HCT116 (cell line): ENCODE measurements around the gene SIRT3. TPM values are rescaled to one million over a fixed set of nuclear protein-coding genes. Genes with fewer than 3 reads are reported as not detected.

ENCODE experiments used
- ATAC-seq: fragments of 200-7000 bp; cut with Tn5 transposase; 2 replicates; pipeline ENCODE4 v1.9.1; 2020; ENCODE audit warnings: mild to moderate bottlenecking, moderate library complexity
- BruUV-seq: library from RNA; stranded (reverse); fragments of 400-500 nt; replicated peaks from 2 replicates; lab custom pipeline; 2021; lab: Mats Ljungman, UMichigan
- CTCF ChIA-PET: fragments of 300-600 bp; sonication (Branson Sonifier 250); formaldehyde crosslinking; loops from one replicate; lab custom pipeline; 2021; ENCODE audit warnings: antibody characterized with exemption; lab: Charles Lee
- POLR2A ChIA-PET: fragments of 300-600, 350-600 bp; sonication (Branson Sonifier 250); formaldehyde crosslinking; loops from one replicate; lab custom pipeline; 2021; ENCODE audit warnings: antibody characterized with exemption; lab: Charles Lee
- RAD21 ChIA-PET, 2 experiments: fragments of 300-600 bp; sonication (Branson Sonifier 250); formaldehyde crosslinking; loops; one replicate each; lab custom pipeline; 2023; ENCODE audit warnings: low total read pairs in 2 of 2; ENCODE audit not compliant: uncharacterized antibody in 2 of 2, unreplicated experiment in 2 of 2, low non-redundant PET in 1 of 2; lab: Charles Lee
- DNase-seq: peaks from one replicate; pipeline ENCODE4 v3.0.0-alpha.2; 2010; ENCODE audit warnings: low read depth, low spot score
- H2AFZ ChIP-seq: fragments of 200-600 bp; shearing (Covaris generic), sonication (generic); 2 replicates; pipeline ENCODE4 v1.6.1; 2017; ENCODE audit warnings: low read depth, mixed run types, mixed read lengths, antibody characterized with exemption, low read length; ENCODE audit not compliant: poor library complexity, severe bottlenecking
- H3K27ac ChIP-seq: 2 replicates; pipeline ENCODE4 v1.5.1; 2012; ENCODE audit warnings: low read depth, low read length
- H3K27me3 ChIP-seq: fragments of 200-600 bp; sonication (generic); 2 replicates; pipeline ENCODE4 v1.6.1; 2016; ENCODE audit warnings: mixed run types, low read length, mixed read lengths; ENCODE audit not compliant: insufficient read depth
- H3K36me3 ChIP-seq, 2 experiments: fragments of 200-500 bp in 1 of 2; fragments of 200-600 bp in 1 of 2; sonication (Bioruptor generic) in 1 of 2; sonication (generic) in 1 of 2; 2 replicates each; pipeline versions ENCODE4 v1.5.1 to v1.6.1; 2014 to 2016; ENCODE audit warnings: low read length in 2 of 2, inconsistent platforms in 1 of 2, mixed read lengths in 1 of 2, mixed run types in 1 of 2; ENCODE audit not compliant: insufficient read depth in 2 of 2, control insufficient read depth in 1 of 2
- H3K4me1 ChIP-seq, 2 experiments: fragments of 200-600 bp in 1 of 2; sonication (generic) in 1 of 2; 2 replicates each; pipeline versions ENCODE4 v1.5.1 to v1.6.1; 2012 to 2017; ENCODE audit warnings: low read length in 2 of 2, inconsistent platforms in 1 of 2, mild to moderate bottlenecking in 1 of 2, mixed read lengths in 1 of 2, mixed run types in 1 of 2, moderate library complexity in 1 of 2; ENCODE audit not compliant: insufficient read depth in 2 of 2, control insufficient read depth in 1 of 2
- H3K4me2 ChIP-seq: fragments of 200-600 bp; sonication (generic); 2 replicates; pipeline ENCODE4 v1.6.1; 2017; ENCODE audit warnings: mixed run types, low read length, mixed read lengths
- H3K4me3 ChIP-seq, 2 experiments: fragments of 200-600 bp in 1 of 2; sonication (generic) in 1 of 2; replicated peaks in 1 of 2; 2 replicates each; pipeline ENCODE4 v1.5.1; 2011 to 2016; ENCODE audit warnings: low read length in 2 of 2, control low read depth in 1 of 2, low read depth in 1 of 2, mild to moderate bottlenecking in 1 of 2, mixed read lengths in 1 of 2, mixed run types in 1 of 2
- H3K79me2 ChIP-seq: fragments of 200-600 bp; sonication (generic); 2 replicates; pipeline ENCODE4 v1.6.1; 2017; ENCODE audit warnings: mild to moderate bottlenecking, mixed run types, low read length, moderate library complexity, mixed read lengths; ENCODE audit not compliant: insufficient read depth
- H3K9ac ChIP-seq: fragments of 200-600 bp; sonication (generic); 2 replicates; pipeline ENCODE4 v1.6.1; 2016; ENCODE audit warnings: low read length, mixed read lengths
- H3K9me2 ChIP-seq: fragments of 200-600 bp; sonication (generic), shearing (Covaris generic); 2 replicates; pipeline ENCODE4 v1.6.1; 2017; ENCODE audit warnings: mixed run types, mild to moderate bottlenecking, moderate library complexity; ENCODE audit not compliant: insufficient read depth
- H3K9me3 ChIP-seq, 2 experiments: fragments of 200-500 bp in 1 of 2; fragments of 200-600 bp in 1 of 2; sonication (Bioruptor generic) in 1 of 2; sonication (generic) in 1 of 2; 2 replicates each; pipeline ENCODE4 v1.6.1; 2014 to 2017; ENCODE audit warnings: low read length in 2 of 2, mixed read lengths in 2 of 2, inconsistent platforms in 1 of 2, low read depth in 1 of 2, mild to moderate bottlenecking in 1 of 2, mixed run types in 1 of 2, moderate library complexity in 1 of 2; ENCODE audit not compliant: control insufficient read depth in 1 of 2, insufficient read depth in 1 of 2
- H4K20me1 ChIP-seq: fragments of 200-600 bp; sonication (generic), shearing (Covaris generic); 2 replicates; pipeline ENCODE4 v1.6.1; 2017; ENCODE audit warnings: mixed run types, mild to moderate bottlenecking, moderate library complexity; ENCODE audit not compliant: insufficient read depth
- CBX3 ChIP-seq: IDR thresholded peaks from 2 replicates; pipeline ENCODE4 v1.6.1; 2012; ENCODE audit warnings: low read depth
- CEBPB ChIP-seq: IDR thresholded peaks from 2 replicates; pipeline ENCODE4 v1.6.1; 2012; ENCODE audit warnings: low read depth
- CTCF ChIP-seq, 3 experiments: fragments of 200-600 bp in 1 of 3; sonication (generic) in 1 of 3; IDR thresholded peaks in 2 of 3; conservative IDR thresholded peaks in 1 of 3; 2 replicates each; pipeline ENCODE4 v1.5.1; 2012 to 2017; ENCODE audit warnings: low read depth in 2 of 3, low read length in 2 of 3, antibody characterized with exemption in 1 of 3, borderline replicate concordance in 1 of 3, control low read depth in 1 of 3, mild to moderate bottlenecking in 1 of 3, mixed read lengths in 1 of 3, mixed run types in 1 of 3, moderate library complexity in 1 of 3; ENCODE audit not compliant: insufficient read depth in 1 of 3
- EZH2 ChIP-seq: fragments of 200-600 bp; sonication (generic); IDR thresholded peaks from 2 replicates; pipeline ENCODE4 v1.6.1; 2017; ENCODE audit warnings: antibody characterized with exemption, mixed run types
- EZH2phosphoT487 ChIP-seq: fragments of 200-600 bp; IDR thresholded peaks from 2 replicates; pipeline ENCODE4 v1.6.1; 2018; ENCODE audit warnings: antibody characterized with exemption, borderline replicate concordance
- MAX ChIP-seq: IDR thresholded peaks from 2 replicates; pipeline ENCODE4 v1.6.1; 2012
- POLR2A ChIP-seq: IDR thresholded peaks from 2 replicates; pipeline ENCODE4 v1.7.0; 2011; ENCODE audit warnings: borderline replicate concordance; ENCODE audit not compliant: insufficient read depth, insufficient read length; ENCODE audit errors: extremely low read depth
- POLR2AphosphoS5 ChIP-seq: IDR thresholded peaks from 2 replicates; pipeline ENCODE4 v1.6.1; 2011; ENCODE audit warnings: mild to moderate bottlenecking, low read depth, low read length, moderate library complexity
- RAD21 ChIP-seq: IDR thresholded peaks from 2 replicates; pipeline ENCODE4 v1.6.1; 2012; ENCODE audit warnings: low read depth, mild to moderate bottlenecking
- SIN3A ChIP-seq: IDR thresholded peaks from 2 replicates; pipeline ENCODE4 v1.6.1; 2012; ENCODE audit warnings: low read depth
- SP1 ChIP-seq: IDR thresholded peaks from 2 replicates; pipeline ENCODE4 v1.6.1; 2012; ENCODE audit warnings: low read depth
- SRF ChIP-seq: IDR thresholded peaks from 2 replicates; pipeline ENCODE4 v1.6.1; 2012; ENCODE audit warnings: low read depth
- TCF7L2 ChIP-seq: IDR thresholded peaks from 2 replicates; pipeline ENCODE4 v1.7.0; 2011; ENCODE audit warnings: borderline replicate concordance, inconsistent platforms; ENCODE audit not compliant: insufficient read depth, insufficient read length; ENCODE audit errors: extremely low read depth
- YY1 ChIP-seq: IDR thresholded peaks from 2 replicates; pipeline ENCODE4 v1.6.1; 2011; ENCODE audit warnings: low read length, low read depth, moderate library complexity, mild to moderate bottlenecking; ENCODE audit not compliant: insufficient replicate concordance; ENCODE audit errors: extremely low read depth
- ZFX ChIP-seq: fragments of 450-650 bp; IDR thresholded peaks from 2 replicates; pipeline ENCODE4 v1.6.1; 2017
- ZNF274 ChIP-seq: fragments of 200-500 bp; sonication (Bioruptor generic); IDR thresholded peaks from 2 replicates; pipeline ENCODE4 v1.6.1; 2014; ENCODE audit warnings: mild to moderate bottlenecking, low read depth, low read length, inconsistent platforms
- intact Hi-C: fragments of 100-400 bp; cut with micrococcal nuclease; formaldehyde crosslinking; loops from 2 replicates; pipeline ENCODE4 v1.10.0; 2022
- total RNA-seq: library from RNA; stranded (reverse); gene quantifications from one replicate; pipeline ENCODE4 v1.2.1, GENCODE V29; 2021; ENCODE audit not compliant: unreplicated experiment
- TF ChIP-seq, protein P1 (sequence below): IDR thresholded peaks from 2 replicates; pipeline ENCODE4 v1.6.1; 2011; ENCODE audit warnings: mild to moderate bottlenecking, low read length, moderate library complexity; ENCODE audit not compliant: insufficient replicate concordance; ENCODE audit errors: extremely low read depth

Gene SIRT3
- total RNA-seq, 1 experiment from 2014 or later: 17.9 TPM

DNA sequence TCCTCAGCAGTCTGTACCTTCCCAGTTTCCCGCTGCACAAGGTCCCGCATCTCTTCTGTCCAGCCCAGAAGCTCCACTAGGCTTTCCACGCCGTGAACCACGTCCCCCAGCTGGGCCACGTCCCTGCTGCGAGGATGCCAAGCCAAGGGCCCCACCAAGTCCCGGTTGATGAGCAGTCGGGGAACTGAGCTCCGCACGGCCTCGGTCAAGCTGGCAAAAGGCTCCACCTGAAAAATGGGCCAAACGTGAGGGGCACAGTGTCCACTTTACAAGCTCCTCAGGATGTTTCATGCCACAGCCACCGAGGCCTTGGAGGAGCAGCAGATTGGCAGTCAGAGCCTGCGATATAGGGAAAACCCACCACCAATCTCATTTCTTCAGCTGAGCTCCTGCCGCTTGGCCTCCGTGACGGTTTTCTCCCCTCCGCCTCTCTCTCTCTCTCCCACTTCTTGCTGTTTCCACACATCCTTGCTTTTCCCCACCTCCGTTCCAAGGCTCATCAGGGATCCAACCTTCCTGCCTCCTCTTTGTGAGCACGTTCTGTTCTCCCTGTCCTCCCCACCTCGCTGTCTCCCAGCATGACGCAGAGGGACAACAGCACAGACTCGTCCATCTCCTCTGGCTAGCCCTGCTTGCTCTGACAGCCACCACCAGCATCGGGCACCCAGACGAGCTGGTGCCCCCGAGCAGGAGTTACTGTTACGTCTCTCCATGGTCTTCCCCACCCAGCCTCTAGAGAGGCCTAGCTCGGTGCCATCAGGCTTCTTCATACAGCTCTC is 17.1 kb downstream of the SIRT3 start:
- ChIA-PET CTCF (no interaction called here), RAD21 (no interaction called here), POLR2A (no interaction called here)
- TF ChIP-seq CBX3: no peak
- TF ChIP-seq, protein P1, sequence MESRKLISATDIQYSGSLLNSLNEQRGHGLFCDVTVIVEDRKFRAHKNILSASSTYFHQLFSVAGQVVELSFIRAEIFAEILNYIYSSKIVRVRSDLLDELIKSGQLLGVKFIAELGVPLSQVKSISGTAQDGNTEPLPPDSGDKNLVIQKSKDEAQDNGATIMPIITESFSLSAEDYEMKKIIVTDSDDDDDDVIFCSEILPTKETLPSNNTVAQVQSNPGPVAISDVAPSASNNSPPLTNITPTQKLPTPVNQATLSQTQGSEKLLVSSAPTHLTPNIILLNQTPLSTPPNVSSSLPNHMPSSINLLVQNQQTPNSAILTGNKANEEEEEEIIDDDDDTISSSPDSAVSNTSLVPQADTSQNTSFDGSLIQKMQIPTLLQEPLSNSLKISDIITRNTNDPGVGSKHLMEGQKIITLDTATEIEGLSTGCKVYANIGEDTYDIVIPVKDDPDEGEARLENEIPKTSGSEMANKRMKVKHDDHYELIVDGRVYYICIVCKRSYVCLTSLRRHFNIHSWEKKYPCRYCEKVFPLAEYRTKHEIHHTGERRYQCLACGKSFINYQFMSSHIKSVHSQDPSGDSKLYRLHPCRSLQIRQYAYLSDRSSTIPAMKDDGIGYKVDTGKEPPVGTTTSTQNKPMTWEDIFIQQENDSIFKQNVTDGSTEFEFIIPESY: no peak
- TF ChIP-seq EZH2: no peak
- TF ChIP-seq CEBPB: no peak
- no peak for TF ChIP-seq POLR2A
- TF ChIP-seq ZFX: no peak
- TF ChIP-seq YY1: no peak
- no peak for TF ChIP-seq SRF
- no peak for TF ChIP-seq EZH2phosphoT487
- no peak for TF ChIP-seq POLR2AphosphoS5
- no peak for TF ChIP-seq ZNF274
- TF ChIP-seq MAX: no peak
- no peak for TF ChIP-seq SIN3A
- TF ChIP-seq RAD21: no peak
- TF ChIP-seq TCF7L2: no peak
- TF ChIP-seq SP1: no peak
- TF ChIP-seq CTCF (IDR thresholded peaks at IDR 0.05 in 2 of 3, conservative IDR thresholded peaks at IDR 0.05 in 1 of 3; ENCODE audit: borderline replicate concordance in 1 of 3, insufficient read depth in 1 of 3, low read depth in 2 of 3, low read length in 2 of 3): no peak
- H3K4me3 ChIP-seq: no peak overlapping the region
- peaks cover 0 to 8% of the 10 kb centered on the region in 2 experiments; a peak in 2 of 4 replicates for H3K4me1 ChIP-seq
- intact Hi-C loops: no loop called here
- H3K27ac ChIP-seq: no peak overlapping the region
- H3K36me3 ChIP-seq: peaks cover 5 to 7% of the 10 kb centered on the region in 2 experiments; a peak in 2 of 4 replicates
- no peak overlapping the region for H3K9ac ChIP-seq
- ATAC-seq: no peak
- BruUV-seq: no TSS peak
- H3K9me3 ChIP-seq: no peaks in the 10 kb centered on the region
- DNase-seq: no peak
- no peaks in the 10 kb centered on the region for H3K9me2 ChIP-seq
- H4K20me1 ChIP-seq: no peaks in the 10 kb centered on the region
- no peak overlapping the region for H2AFZ ChIP-seq
- no peaks in the 10 kb centered on the region for H3K27me3 ChIP-seq
- H3K4me2 ChIP-seq: no peak overlapping the region
- no peaks in the 10 kb centered on the region for H3K79me2 ChIP-seq
